Femur (tissue), 1 donor: ENCODE data around the gene TENM3.

Source experiments
- DNase-seq: peaks from one replicate; pipeline ENCODE4 v3.0.0-alpha.2; 2017

Gene TENM3

DNA sequence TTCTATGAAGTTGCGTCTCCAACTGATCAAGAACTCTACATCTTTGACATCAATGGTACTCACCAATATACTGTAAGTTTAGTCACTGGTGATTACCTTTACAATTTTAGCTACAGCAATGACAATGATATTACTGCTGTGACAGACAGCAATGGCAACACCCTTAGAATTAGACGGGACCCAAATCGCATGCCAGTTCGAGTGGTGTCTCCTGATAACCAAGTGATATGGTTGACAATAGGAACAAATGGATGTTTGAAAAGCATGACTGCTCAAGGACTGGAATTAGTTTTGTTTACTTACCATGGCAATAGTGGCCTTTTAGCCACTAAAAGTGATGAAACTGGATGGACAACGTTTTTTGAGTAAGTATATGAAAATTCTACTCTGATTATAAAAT, 511.7 kb downstream of the TENM3 start:
- DNase-seq = no peak

DNA sequence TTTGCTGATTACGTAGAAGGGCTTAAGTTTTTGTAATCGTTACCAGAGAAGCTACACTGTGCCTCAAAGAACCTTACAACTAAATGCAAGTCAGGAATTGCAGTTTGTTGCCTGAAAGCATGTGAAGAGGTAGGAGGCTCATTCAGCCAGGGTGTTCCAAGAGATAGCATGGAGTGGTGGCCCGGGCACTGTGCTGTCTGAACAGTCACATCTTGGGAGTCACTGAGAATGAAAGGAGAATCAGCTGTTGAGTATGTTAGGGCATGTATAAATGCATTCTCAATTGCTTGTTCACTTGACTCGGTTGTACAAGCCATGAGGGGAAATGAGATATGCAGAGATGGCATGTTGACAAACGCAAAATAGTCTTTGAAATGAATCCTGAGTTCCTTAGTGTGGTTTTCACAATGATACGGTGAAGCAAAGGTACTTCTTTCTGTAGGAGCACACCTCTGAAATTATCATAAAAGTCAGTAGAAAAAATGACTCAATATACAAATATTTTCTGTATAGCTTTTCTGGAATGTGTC, 513.0 kb downstream of the TENM3 start:
- no peak for DNase-seq

DNA sequence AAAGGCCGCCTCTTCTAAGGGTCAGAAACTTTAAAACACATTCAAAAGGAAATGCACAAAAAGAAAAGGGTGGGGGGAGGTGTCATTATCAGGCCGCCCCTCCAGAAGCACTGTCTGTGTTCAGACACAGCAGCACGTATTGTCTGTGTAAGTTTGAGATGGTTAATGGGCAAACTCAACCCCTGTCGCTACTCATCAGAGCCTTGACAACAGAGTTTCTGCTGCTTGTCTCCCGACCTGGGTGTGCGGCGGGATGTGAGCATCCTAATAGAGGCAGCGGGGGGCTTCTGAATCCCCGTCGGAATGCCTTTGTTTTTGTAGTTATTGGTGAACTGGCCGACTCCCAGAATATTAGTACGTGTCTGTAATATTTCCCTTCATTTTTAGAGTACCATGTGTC, 515.1 kb downstream of the TENM3 start:
- DNase-seq = no peak

DNA sequence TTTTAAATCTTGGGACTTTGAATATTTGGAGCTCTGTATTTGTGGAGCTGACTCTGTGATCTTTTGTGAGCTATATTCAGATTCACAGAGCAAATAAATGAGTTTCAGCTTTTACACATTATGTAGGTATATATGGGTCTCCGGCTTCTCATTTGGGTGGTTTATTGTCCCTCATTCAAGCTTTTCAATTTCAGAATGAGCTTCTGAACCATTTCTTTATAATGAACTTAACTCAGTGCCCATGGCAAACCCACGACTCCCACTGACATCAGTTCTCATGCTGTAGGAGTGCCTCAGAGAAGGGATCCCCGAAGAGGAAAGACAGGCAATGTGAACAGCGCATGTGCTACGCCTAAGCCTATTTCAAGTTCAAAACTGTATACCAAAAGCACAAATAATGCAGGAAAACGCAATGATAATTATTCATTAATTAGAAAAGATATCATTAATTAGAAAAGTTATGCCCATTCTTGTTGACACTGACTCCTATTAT, 517.4 kb downstream of the TENM3 start:
- no peak for DNase-seq

GRCh38 chr4:182764137-182764536, 520.9 kb downstream of the TENM3 start:
- DNase-seq = no peak

DNA sequence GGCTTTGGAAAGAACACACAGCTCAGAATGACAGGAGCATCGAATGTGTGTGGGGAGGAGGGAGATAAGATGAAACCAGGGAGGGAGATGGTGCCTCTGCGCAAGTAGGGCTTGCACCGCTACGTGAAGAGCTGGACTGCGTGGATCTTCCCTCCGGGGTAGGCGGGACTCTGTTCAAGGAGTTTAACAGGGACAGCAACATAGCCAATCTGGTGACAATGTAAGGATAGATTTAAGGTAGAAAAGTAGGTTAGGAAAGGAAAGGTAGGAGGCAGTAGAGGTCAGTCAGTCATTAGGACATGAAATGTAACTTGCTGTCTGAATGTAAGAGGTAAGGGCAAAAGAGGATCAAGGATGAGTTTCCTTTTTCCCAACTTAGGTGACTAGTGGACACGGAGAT, 521.4 kb downstream of the TENM3 start:
- no peak for DNase-seq

- no peak for DNase-seq
These were observed 523.0 kb downstream of the TENM3 start for GRCh38 chr4:182765987-182766856.

DNA sequence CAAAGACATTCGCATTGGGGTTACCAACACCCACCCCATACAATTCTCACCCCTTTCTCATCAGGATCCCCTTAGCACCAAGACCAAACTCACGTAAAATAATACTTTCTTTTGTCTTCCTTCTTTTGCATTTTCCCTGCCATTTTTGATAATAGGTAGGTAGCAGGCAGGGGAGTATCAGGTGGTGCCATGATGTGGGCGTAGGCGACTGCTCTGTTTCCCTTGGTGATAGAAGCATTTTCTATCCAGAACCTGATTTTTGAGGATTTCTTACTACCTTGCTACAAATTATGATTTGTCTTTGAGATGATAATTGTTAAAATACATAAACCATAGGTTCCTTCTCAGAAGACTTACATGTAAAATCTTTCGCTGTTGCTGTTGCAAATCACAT, 523.7 kb downstream of the TENM3 start:
- DNase-seq = no peak

GRCh38 chr4:182768838-182769237, 525.6 kb downstream of the TENM3 start:
- no peak for DNase-seq

DNA sequence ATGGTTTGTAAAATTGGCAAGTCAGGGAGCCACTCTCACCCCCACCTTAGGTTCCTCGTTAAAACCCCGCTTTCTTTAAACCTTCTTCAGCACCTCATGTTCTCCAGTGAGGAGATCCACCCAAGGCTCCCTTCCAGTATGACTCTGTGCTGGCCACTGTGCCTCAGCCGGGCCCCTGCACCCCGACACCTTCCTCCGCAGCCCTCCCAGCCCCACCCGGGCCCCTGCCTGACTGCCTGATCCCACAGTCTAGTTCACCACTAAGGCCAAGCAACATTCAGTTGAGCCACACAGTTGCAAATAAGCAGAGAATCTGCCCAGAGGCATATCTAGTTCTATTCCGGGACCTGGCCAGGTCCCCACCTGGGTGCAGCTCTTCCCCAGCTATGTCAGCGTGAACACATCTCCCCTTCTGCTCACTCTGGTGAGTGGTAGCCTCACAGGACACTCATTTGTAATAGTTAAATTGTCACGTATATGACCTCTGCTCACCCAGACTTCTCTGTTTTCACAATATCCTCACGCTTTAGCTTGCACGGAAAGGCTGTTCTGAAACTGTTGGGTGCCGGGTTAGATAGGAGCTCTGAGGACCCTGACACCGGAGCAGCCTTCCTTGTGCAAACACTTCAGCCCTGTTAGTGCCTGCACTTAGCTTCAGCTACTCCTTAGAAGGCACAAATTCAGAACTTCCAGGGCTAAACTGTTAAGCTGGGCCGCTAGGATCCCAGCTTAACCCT, 527.2 kb downstream of the TENM3 start:
- DNase-seq = no peak

GRCh38 chr4:182770996-182771514, 527.9 kb downstream of the TENM3 start:
- DNase-seq = no peak

DNA sequence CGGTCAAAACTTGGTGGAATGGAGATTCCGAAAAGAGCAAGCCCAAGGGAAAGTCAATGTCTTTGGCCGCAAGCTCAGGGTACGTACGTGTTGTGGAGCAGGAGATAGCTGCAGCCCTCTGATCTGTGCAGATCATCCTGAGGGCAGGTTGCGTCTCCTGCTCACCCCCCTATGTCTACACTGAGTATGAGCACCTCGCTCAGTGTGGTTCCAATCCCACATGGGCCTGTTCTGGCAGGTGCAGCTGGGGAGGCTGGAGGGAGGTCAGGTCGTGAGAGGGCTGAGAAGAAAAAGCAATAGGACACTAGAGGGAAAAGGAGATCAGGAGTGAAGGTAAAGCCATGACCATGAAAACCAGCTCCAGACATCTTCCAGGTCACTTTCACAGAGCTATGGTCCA, 531.9 kb downstream of the TENM3 start:
- no peak for DNase-seq

DNA sequence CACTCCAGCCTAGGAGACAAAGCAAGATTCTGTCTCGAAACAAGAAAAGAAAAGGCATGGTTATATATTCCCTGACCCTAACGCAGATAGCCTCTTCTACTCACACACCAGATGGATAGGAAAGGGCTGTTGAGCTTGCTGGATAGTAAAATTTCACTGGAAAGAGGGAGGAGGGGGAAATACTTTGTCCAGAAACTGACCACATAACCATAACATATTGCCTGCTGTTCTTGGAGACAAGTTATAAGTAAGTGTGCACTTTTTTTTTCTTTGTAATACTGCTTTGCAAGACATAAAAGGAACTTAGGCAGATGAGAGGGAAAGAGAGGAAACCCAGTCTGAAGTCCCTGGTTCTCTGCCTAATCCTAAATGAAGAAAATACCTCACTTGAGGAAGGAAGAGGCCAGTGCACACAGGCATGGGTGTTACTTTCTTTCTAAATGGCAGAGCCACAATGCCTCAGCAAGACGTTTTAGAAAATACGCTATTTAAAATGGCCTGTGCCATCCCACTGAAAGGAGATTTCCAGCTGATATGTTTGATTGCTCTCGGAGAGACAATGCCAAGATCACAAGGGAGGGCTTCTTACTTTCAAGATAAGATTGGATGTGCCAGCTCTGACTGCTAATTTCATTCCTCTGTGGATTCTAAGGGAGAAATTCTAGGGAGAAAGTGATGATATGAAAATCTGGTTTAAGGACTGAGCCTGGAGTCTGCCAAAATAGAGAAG, 533.3 kb downstream of the TENM3 start:
- DNase-seq = no peak

- no peak for DNase-seq
These were observed 535.2 kb downstream of the TENM3 start for GRCh38 chr4:182778222-182778982.

DNA sequence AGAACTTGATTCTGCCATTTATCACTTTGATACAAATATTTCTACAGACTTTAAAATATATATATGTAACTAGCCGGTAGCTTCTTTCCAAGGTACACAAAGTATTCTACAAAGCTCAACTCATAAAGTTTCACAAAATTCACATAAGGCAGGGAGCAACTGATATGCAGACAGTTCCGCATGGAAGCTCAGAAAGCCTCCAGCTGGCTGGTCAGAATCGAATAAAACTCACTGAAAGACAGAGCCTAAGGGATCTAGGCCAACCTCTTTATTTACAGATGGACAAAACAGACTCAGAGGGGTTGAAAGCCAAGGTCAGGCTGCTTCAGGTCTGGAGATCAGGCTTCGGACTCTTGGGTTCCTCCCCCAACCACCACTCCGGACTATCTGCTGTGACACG, 543.8 kb downstream of the TENM3 start:
- no peak for DNase-seq

DNA sequence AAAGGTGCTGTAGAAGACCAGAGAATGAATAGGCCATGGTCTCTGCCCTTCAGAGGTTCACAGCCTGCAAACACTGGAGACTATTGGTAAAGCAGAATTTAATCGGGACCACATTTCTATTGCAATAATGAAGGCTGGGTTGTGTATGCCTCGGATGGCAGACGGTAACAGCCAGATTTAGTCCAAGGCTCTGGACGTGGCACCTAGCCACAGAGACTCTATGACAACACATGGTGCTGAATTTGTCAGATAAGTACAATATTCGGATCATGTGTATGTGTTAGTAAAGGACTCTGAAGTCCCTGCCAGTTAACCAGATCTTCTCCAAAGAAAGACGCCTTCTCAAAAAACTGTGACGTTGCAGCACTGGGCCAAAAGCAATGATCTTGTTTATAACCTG, 545.0 kb downstream of the TENM3 start:
- DNase-seq = no peak

DNA sequence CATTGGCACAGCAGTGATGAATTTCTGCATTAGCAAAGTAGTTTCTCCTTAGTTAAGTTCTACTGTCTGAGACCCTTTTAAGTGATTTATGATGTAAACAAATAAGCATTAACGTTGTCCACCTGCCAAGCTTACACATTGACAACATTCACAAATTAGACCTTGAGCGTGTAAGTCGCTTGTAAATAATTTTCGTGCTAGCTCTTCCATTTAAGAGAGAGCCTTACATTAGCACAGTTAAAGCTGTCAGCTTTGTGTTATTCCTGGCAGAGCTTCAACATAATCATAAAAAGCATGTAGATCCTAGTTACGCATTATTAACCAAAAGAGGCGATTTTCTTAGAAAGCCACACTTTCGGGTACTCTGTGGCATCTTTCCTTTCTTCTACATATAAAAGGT, 546.3 kb downstream of the TENM3 start:
- DNase-seq = no peak

GRCh38 chr4:182795446-182796238, 552.4 kb downstream of the TENM3 start:
- DNase-seq = peak; percentile 38

DNA sequence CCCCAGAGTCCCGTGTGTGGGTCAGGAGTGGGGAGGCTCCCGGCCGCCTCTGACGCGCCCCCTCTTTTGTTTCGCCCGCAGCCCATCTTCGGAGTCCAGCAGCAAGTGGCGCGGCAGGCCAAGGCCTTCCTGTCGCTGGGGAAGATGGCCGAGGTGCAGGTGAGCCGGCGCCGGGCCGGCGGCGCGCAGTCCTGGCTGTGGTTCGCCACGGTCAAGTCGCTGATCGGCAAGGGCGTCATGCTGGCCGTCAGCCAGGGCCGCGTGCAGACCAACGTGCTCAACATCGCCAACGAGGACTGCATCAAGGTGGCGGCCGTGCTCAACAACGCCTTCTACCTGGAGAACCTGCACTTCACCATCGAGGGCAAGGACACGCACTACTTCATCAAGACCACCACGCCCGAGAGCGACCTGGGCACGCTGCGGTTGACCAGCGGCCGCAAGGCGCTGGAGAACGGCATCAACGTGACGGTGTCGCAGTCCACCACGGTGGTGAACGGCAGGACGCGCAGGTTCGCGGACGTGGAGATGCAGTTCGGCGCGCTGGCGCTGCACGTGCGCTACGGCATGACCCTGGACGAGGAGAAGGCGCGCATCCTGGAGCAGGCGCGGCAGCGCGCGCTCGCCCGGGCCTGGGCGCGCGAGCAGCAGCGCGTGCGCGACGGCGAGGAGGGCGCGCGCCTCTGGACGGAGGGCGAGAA, 556.5 kb downstream of the TENM3 start:
- DNase-seq = no peak

DNA sequence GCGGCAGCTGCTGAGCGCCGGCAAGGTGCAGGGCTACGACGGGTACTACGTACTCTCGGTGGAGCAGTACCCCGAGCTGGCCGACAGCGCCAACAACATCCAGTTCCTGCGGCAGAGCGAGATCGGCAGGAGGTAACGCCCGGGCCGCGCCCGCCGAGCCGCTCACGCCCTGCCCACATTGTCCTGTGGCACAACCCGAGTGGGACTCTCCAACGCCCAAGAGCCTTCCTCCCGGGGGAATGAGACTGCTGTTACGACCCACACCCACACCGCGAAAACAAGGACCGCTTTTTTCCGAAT, 557.0 kb downstream of the TENM3 start:
- no peak for DNase-seq

DNA sequence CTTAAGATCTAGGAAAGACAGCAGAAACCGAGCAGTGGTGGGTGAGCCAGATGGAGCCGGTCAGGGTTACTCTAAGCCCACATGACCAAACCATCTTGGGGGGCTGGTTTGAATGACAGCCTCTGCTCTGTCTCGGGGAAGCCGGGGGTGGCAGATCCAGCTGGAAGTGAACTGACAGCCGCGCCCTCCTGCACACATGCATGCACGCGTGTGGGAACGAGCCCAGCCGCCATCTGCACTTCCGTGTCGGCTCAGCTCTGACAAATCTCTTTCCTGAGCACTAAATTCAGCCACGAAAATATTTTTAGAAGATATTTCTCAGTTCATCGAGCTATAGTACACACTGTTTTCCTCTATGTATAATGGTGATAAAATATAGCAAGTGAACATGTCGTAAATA, 558.4 kb downstream of the TENM3 start:
- DNase-seq = no peak
